Panc1 (cell line): ENCODE results near the gene SMAD6.

Experiments
- CTCF ChIP-seq: fragments of 450-650 bp; IDR thresholded peaks from 2 replicates; pipeline ENCODE4 v1.5.1; 2017; ENCODE audit warnings: mild to moderate bottlenecking
- REST ChIP-seq, 2 experiments: IDR thresholded peaks; 2 replicates each; pipeline ENCODE4 v1.6.1; 2011 to 2012; ENCODE audit warnings: low read depth in 2 of 2, control low read depth in 1 of 2, low read length in 1 of 2, mild to moderate bottlenecking in 1 of 2, moderate library complexity in 1 of 2; ENCODE audit not compliant: insufficient read depth in 1 of 2
- SIN3A ChIP-seq: IDR thresholded peaks from 2 replicates; pipeline ENCODE4 v1.6.1; 2012; ENCODE audit warnings: low read depth, mild to moderate bottlenecking, low read length, moderate library complexity, borderline replicate concordance; ENCODE audit not compliant: insufficient read depth

- no peak for TF ChIP-seq REST (IDR thresholded peaks at IDR 0.05; ENCODE audit: insufficient read depth in 1 of 2, low read depth in 2 of 2, low read length in 1 of 2)
- TF ChIP-seq SIN3A = no peak
- no peak for TF ChIP-seq CTCF
Observed at GRCh38 chr15:66823601-66824000, 121.6 kb downstream of the SMAD6 start.
